Neural cell (in vitro differentiated cells): ENCODE measurements around the gene IER5L. TPM values are rescaled to one million over a fixed set of nuclear protein-coding genes. Genes with fewer than 3 reads are reported as not detected.

ENCODE experiments used
- H2AFZ ChIP-seq: fragments of 200-600, 300-800 bp; sonication (generic), shearing (Covaris generic); 2 replicates; pipeline ENCODE4 v1.6.0; 2014; ENCODE audit warnings: low read depth, mild to moderate bottlenecking, antibody characterized with exemption, low read length, moderate library complexity
- H3F3A ChIP-seq: fragments of 200-600 bp; shearing (Covaris generic); 2 replicates; pipeline ENCODE4 v1.6.1; 2016; ENCODE audit warnings: mild to moderate bottlenecking, moderate library complexity, mixed read lengths, antibody characterized with exemption, low read length; ENCODE audit not compliant: insufficient read depth, poor library complexity, severe bottlenecking
- H3K27ac ChIP-seq: fragments of 200-600, 300-800 bp; sonication (generic), shearing (Covaris generic); 2 replicates; pipeline ENCODE4 v1.5.1; 2014; ENCODE audit warnings: mild to moderate bottlenecking, low read length, moderate library complexity
- H3K27me3 ChIP-seq: fragments of 300-800, 200-600 bp; sonication (generic), shearing (Covaris generic); 2 replicates; pipeline ENCODE4 v1.6.0; 2014; ENCODE audit warnings: mild to moderate bottlenecking, low read depth, low read length, moderate library complexity; ENCODE audit not compliant: insufficient read depth
- H3K36me3 ChIP-seq: fragments of 300-800, 200-600 bp; sonication (generic), shearing (Covaris generic); 2 replicates; pipeline ENCODE4 v1.5.1; 2014; ENCODE audit warnings: mild to moderate bottlenecking, antibody characterized with exemption, low read length, moderate library complexity; ENCODE audit not compliant: insufficient read depth
- H3K4me2 ChIP-seq: fragments of 300-800, 200-600 bp; sonication (generic), shearing (Covaris generic); 2 replicates; pipeline ENCODE4 v1.6.0; 2014; ENCODE audit warnings: mild to moderate bottlenecking, low read length
- H3K4me3 ChIP-seq: fragments of 300-800, 200-600 bp; sonication (generic), shearing (Covaris generic); 2 replicates; pipeline ENCODE4 v1.5.1; 2014; ENCODE audit warnings: mild to moderate bottlenecking, low read length, moderate library complexity
- H3K79me2 ChIP-seq: fragments of 200-600 bp; shearing (Covaris generic); replicated peaks from 2 replicates; pipeline ENCODE4 v1.6.0; 2014; ENCODE audit warnings: mild to moderate bottlenecking, low read length, moderate library complexity; ENCODE audit not compliant: insufficient read depth
- H3K9ac ChIP-seq: fragments of 300-800, 200-600 bp; sonication (generic), shearing (Covaris generic); 2 replicates; pipeline ENCODE4 v1.6.1; 2016; ENCODE audit warnings: mild to moderate bottlenecking, low read length, mixed read lengths
- H3K9me2 ChIP-seq: fragments of 200-600 bp; shearing (Covaris generic); 2 replicates; pipeline ENCODE4 v1.6.1; 2016; ENCODE audit warnings: mild to moderate bottlenecking, low read length, mixed read lengths; ENCODE audit not compliant: insufficient read depth
- H3K9me3 ChIP-seq: fragments of 200-600, 300-800 bp; sonication (generic), shearing (Covaris generic); 2 replicates; pipeline ENCODE4 v1.6.1; 2016; ENCODE audit warnings: mild to moderate bottlenecking, mixed run types, low read length, moderate library complexity, mixed read lengths
- H4K20me1 ChIP-seq: fragments of 200-600 bp; shearing (Covaris generic); 2 replicates; pipeline ENCODE4 v1.6.1; 2016; ENCODE audit warnings: mild to moderate bottlenecking, mixed run types; ENCODE audit not compliant: insufficient read depth
- CTCF ChIP-seq: fragments of 450-650 bp; IDR thresholded peaks from 2 replicates; pipeline ENCODE4 v1.5.1; 2014; ENCODE audit warnings: antibody characterized with exemption, mild to moderate bottlenecking, moderate library complexity; ENCODE audit not compliant: poor library complexity, severe bottlenecking
- EP300 ChIP-seq: fragments of 450-650 bp; conservative IDR thresholded peaks from 2 replicates; pipeline ENCODE4 v1.6.1; 2014; ENCODE audit warnings: antibody characterized with exemption, mild to moderate bottlenecking, moderate library complexity; ENCODE audit not compliant: poor library complexity, severe bottlenecking
- EZH2 ChIP-seq: fragments of 200-600, 300-800 bp; shearing (Covaris generic), sonication (generic); IDR thresholded peaks from 2 replicates; pipeline ENCODE4 v1.6.1; 2014; ENCODE audit warnings: antibody characterized with exemption, low read length, borderline replicate concordance, mild to moderate bottlenecking; ENCODE audit not compliant: insufficient read depth, poor library complexity, severe bottlenecking
- MXI1 ChIP-seq: fragments of 450-650 bp; conservative IDR thresholded peaks from 2 replicates; pipeline ENCODE4 v1.6.1; 2014; ENCODE audit warnings: antibody characterized with exemption, mild to moderate bottlenecking; ENCODE audit not compliant: poor library complexity, severe bottlenecking
- POLR2AphosphoS5 ChIP-seq: IDR thresholded peaks from 2 replicates; pipeline ENCODE4 v1.6.1; 2012
- RAD21 ChIP-seq: fragments of 450-650 bp; conservative IDR thresholded peaks from 2 replicates; pipeline ENCODE4 v1.6.1; 2014; ENCODE audit warnings: antibody characterized with exemption, mild to moderate bottlenecking, moderate library complexity
- REST ChIP-seq: IDR thresholded peaks from 2 replicates; pipeline ENCODE4 v1.6.1; 2012; ENCODE audit warnings: borderline replicate concordance
- SMC3 ChIP-seq: fragments of 450-650 bp; conservative IDR thresholded peaks from 2 replicates; pipeline ENCODE4 v1.6.1; 2014; ENCODE audit warnings: antibody characterized with exemption, mild to moderate bottlenecking, moderate library complexity; ENCODE audit not compliant: poor library complexity
- TAF1 ChIP-seq: IDR thresholded peaks from 2 replicates; pipeline ENCODE4 v1.6.1; 2012; ENCODE audit warnings: low read depth
- polyA plus RNA-seq: library from polyadenylated mRNA; depleted of rRNA; stranded (reverse); fragments of >200 nt; gene quantifications from 2 replicates; pipeline ENCODE4 v1.2.3, GENCODE V29; 2014

The IER5L gene
- polyA plus RNA-seq, 1 donor from 2014 or later = 20.8 TPM

GRCh38 chr9:129138144-129138462 lies 40.0 kb downstream of the IER5L start:
- Histone ChIP-seq H3K36me3 (no peaks in the 10 kb centered on the region), H3K4me3 (no peak overlapping the region), H3K4me2 (no peak overlapping the region), H3K27ac (no peak overlapping the region), H4K20me1 (no peaks in the 10 kb centered on the region), H3K79me2 (no peaks in the 10 kb centered on the region), H3K9me2 (no peaks in the 10 kb centered on the region), H2AFZ (no peak overlapping the region), H3F3A (no peaks in the 10 kb centered on the region), H3K9me3 (no peaks in the 10 kb centered on the region), H3K27me3 (no peaks in the 10 kb centered on the region), H3K9ac (no peak overlapping the region)
- TF ChIP-seq REST (no peak), EP300 (no peak), EZH2 (no peak), CTCF (no peak), TAF1 (no peak), MXI1 (no peak), RAD21 (no peak), SMC3 (no peak), POLR2AphosphoS5 (no peak)

GRCh38 chr9:129137292-129138143 lies 40.5 kb downstream of the IER5L start:
- no peaks in the 10 kb centered on the region for H3K9me2 ChIP-seq
- no peak overlapping the region for H3K4me3 ChIP-seq
- H3K36me3 ChIP-seq = no peaks in the 10 kb centered on the region
- H3K9me3 ChIP-seq = no peaks in the 10 kb centered on the region
- no peaks in the 10 kb centered on the region for H3F3A ChIP-seq
- no peak overlapping the region for H3K9ac ChIP-seq
- no peaks in the 10 kb centered on the region for H3K79me2 ChIP-seq
- no peak overlapping the region for H3K27ac ChIP-seq
- no peak overlapping the region for H2AFZ ChIP-seq
- no peak for TF ChIP-seq RAD21
- no peak for TF ChIP-seq POLR2AphosphoS5
- no peak for TF ChIP-seq EZH2
- no peak for TF ChIP-seq TAF1
- no peak for TF ChIP-seq REST
- TF ChIP-seq CTCF = no peak
- H4K20me1 ChIP-seq = no peaks in the 10 kb centered on the region
- no peaks in the 10 kb centered on the region for H3K27me3 ChIP-seq
- H3K4me2 ChIP-seq = no peak overlapping the region
